HG03520 (cell line): ENCODE measurements around the gene TRPC4AP.
"Not testable (repeated sequence)": the region's sequence is repeated elsewhere in the genome, so short reads cannot be mapped to it uniquely, and the experiment has no call there.

Experiments used
- ATAC-seq: cut with Tn5 transposase; IDR thresholded peaks from one replicate; pipeline ENCODE4 v1.9.1; 2021; ENCODE audit warnings: mild to moderate bottlenecking, moderate library complexity; ENCODE audit not compliant: unreplicated experiment

The TRPC4AP gene

DNA sequence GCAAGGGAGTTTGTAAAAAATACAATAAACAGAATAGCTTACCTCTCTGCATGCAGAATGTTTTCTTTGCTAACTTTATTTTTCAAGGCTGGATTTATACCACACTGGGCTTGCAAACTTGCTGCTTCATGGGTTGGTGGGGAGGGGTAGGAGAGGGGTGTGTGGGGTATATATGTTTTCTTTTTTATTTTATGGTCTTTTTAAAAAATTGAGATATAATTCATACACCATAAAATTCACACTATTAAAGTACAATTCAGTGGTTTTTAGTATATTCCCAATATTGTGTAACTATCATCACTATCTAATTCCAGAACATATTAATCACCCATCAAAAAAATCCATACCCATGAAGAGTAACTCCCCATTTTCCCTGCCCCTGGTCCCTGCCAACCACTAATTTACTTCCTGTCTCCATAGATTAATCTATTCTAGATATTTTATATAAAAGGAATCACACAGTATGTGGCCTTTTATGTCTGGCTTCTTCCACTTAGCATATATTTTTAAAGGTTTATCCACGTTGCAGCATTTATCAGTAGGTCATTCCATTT lies 14.3 kb upstream of the TRPC4AP start:
- ATAC-seq = no peak

- ATAC-seq = no peak
Measured at GRCh38 chr20:35104685-35105295, 12.2 kb upstream of the TRPC4AP start.

- ATAC-seq = no peak
Measured at GRCh38 chr20:35101620-35102019, 9.0 kb upstream of the TRPC4AP start.

DNA sequence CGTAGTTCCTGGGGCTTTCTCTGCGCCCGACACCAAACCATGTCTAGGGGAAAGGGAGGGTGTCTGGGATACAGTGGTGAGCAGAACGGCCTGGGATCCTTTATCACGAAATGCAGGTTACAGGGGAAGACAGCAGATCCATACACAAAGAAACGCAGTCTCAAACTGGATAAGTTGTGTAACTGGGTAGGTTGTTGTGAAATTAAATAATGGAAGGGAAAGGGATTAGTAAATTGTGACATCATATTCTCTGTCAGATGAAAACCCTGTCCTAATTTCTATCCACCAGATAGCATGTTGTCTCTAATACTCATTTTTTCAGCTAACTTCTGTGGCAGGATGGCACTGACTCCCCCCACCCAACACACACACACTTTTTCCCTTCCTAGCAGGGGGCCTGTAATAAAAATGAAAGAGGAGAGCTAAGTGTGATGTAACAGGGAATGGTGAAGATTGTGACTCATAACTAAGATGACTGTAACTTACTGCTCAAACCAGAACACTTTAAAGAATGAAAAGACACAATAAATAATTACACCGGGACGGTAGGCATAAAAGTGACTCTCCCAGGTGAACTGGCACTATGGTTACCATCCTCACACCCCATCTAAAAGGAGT lies 769 bp upstream of the TRPC4AP start:
- no peak for ATAC-seq

DNA sequence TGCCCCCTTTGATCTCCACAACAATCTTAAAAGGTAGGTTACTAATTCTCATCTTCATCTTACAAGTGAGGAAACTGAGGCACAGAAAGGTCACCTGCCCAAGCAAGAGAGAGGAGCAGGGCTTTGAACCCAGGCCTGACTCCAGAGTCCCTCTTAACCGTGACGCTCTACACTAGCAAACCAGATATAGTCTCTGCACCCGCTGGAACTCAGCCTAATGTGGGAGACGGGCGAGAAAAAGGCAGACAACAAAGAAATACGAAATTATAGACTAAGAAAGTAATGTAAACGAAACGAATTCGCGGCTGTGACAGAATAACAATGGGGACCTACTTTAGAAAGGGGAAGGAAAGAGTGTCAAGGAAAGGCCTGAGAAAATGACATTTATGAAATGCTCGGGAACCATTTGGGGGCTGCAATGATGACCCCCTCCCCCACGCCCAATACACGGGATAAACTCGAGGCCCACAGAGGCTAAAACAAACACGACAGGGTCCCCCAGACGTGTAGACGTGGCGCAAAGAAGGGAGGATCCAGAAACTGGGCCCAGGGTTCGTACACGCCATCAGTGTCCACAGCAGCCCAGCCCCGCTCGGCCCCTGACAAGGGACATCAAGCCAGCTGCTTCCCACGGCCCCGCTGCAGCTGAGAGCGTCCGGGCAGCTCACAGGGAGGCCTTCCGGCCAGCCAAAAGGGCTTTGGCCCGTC lies 637 bp downstream of the TRPC4AP start:
- ATAC-seq = peak; percentile 11

GRCh38 chr20:35088231-35089145 lies 4.1 kb downstream of the TRPC4AP start:
- no peak for ATAC-seq

DNA sequence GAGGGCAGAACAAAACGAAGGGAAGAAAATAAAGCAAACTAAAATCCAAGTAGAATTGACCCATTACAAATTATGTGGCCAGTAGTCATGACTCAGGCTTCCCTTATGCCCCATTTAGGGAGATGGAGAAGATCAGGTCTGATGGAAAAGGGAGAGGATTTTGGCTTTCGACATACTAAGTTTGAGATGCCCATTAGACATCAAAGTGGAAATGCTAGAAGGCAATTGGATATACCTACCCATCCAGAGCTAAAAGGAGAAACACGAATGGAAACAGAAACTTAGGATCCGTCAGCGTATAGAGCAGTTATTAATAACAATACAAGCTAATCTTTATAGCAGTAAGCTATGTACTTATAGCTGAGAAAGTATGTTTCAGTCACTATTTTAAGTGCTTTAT lies 4.8 kb downstream of the TRPC4AP start:
- no peak for ATAC-seq

GRCh38 chr20:35087355-35087754 lies 5.3 kb downstream of the TRPC4AP start:
- ATAC-seq = no peak

DNA sequence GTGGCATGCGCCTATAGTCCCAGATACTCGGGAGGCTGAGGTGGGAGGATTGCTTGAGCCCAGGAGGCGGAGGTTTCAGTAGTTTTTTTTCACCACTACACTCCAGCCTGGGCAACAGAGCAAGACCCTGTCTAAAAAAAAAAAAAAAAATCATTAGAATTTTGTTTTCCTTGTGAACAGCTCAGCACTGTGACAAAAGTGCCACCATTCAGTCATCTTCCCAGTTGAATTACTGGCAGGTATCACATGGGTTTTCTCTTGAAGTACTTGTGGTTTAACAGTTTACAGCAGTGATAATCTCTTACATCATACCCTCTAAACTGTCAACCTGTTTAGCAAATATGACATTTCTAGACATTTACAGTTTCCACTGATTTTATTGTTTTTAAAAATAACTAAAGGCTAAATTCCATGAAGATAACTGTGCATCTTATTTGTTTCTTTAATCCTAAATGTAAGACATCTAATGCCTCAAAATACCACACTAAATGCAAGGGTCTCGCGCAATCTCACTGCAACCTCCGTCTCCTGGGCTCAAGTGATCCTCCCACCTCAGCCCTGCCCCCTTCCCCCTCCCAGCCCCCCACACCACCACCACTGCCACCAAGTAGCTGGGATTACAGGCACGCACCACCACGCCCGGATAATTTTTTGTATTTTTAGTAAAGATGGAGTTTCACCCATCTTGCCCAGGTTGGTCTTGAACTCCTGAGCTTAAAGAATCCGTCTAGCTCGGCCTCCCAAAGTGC lies 7.0 kb downstream of the TRPC4AP start:
- no peak for ATAC-seq

- ATAC-seq = no peak
Measured at GRCh38 chr20:35084998-35085397, 7.6 kb downstream of the TRPC4AP start.

DNA sequence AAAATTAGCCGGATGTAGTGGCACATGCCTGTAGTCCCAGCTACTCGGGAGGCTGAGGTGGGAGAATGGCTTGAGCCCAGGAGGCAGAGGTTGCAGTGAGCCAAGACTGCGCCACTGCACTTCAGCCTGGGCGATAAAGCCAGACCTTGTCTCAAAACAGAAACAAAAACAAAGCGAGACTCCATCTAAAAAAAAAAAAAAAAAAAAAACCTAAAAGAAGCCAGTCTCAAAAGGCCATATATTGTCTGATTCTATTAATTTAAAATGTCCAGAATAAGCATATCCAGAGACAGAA lies 12.3 kb downstream of the TRPC4AP start:
- ATAC-seq = not testable (repeated sequence)

- ATAC-seq = no peak
Measured at GRCh38 chr20:35079472-35080347, 12.9 kb downstream of the TRPC4AP start.

DNA sequence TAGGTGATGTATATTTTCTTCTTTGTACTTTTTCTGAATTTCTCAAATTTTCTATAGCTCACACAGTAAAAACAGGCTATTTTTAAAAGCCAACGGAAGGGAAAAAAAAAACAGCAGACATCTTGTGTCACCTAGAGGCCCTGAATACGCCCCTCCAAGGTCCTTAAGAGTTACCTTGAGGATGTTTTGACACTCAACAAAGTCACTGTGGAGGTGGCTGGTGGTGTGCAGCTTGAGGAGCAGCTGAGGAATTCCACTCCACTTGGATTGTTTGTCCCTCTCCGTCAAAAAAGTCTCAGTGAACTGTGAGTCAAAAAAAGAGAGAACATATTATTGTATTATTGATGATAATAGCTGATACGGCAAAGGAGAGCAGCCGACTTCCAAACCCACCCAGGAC lies 14.7 kb downstream of the TRPC4AP start:
- no peak for ATAC-seq

GRCh38 chr20:35077341-35077740 lies 15.3 kb downstream of the TRPC4AP start:
- no peak for ATAC-seq

DNA sequence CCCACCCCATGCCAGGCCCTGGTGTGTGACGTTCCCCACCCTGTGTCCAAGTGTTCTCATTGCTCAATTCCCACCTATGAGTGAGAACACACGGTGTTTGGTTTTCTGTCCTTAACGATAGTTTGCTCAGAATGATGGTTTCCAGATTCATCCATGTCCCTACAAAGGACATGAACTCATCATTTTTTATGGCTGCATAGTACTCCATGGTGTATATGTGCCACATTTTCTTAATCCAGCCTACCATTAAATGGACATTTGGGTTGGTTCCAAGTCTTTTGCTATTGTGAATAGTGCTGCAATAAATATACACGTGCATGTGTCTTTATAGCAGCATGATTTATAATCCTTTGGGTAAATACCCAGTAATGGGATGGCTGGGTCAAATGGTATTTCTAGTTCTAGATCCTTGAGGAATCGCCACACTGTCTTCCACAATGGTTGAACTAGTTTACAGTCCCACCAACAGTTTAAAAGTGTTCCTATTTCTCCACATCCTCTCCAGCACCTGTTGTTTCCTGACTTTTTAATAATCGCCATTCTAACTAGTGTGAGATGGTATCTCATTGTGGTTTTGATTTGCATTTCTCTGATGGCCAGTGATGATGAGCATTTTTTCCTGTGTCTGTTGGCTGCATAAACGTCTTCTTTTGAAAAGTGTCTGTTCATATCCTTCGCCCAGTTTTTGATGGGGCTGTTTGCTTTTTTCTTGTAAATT lies 21.0 kb downstream of the TRPC4AP start:
- ATAC-seq = not testable (repeated sequence)

DNA sequence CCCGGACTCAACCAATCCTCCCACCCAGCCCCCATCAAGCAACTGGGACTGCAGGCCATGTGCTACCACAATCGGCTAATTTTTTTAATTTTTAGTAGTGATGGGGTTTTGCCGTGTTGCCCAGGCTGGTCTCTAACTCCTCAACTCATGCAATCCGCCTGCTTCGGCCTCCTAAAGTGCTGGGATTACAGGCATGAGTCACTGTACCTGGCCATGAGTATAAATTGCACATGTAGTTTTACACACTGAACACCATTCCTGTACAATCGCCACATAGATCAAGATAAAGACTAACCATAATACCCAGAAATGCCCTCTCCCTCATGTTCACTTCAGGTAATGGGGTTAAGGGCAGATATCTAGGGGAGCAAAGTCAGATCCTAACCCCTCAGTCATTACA lies 26.4 kb downstream of the TRPC4AP start:
- no peak for ATAC-seq

- ATAC-seq = no peak
Measured at GRCh38 chr20:35065181-35065580, 27.4 kb downstream of the TRPC4AP start.

- ATAC-seq = no peak
Measured at GRCh38 chr20:35063168-35063567, 29.4 kb downstream of the TRPC4AP start.

DNA sequence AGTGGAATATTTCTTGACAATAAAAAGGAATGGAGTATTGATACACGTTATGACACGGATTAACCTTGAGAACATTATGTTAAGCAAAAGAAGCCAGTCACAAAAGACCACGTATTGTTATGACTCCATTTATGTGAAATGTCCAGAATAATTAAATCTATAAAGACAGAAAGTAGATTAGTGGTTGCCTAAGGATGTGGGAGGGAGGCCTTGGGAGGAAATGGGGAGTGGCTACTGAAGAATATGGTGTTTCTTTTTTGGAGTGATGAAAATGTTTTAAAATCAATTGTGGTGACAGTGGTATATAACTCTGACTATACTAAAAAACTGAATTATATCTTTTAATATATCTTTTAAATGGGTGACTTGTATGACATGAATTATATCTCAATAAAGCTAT lies 30.1 kb downstream of the TRPC4AP start:
- ATAC-seq = no peak
